Inflammatory macrophage treated with lipopolysaccharide for 1 hour (primary cell): ENCODE results near the gene SMURF2.

Source experiments
- DNase-seq, 2 donors: peaks; one replicate each; pipeline ENCODE4 v3.0.0-alpha.2; 2020 to 2022

Gene SMURF2

GRCh38 chr17:64533784-64534183 is 128.3 kb downstream of the SMURF2 start:
- no peak for DNase-seq

GRCh38 chr17:64532409-64532808 is 129.7 kb downstream of the SMURF2 start:
- no peak for DNase-seq

DNA sequence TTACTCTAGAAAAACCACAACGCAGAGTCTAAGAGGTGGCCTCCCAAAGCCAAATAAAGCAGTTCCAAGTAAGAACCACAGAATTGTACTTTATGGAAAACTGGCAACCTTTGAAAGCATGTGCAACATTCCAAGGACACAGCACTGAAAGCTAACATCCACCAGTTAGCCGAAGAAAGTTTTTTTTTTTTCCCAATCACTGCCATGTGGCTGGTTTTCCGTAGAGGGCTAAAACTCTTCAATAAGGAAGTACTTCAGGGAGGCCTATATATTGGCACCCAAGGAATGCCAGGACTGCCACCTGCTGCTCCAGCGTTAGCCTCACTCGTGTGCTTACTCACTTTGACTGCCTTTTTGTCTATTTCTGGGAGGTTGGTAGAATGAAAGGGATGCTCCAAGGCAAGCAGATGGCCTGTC is 130.1 kb downstream of the SMURF2 start:
- no peak for DNase-seq

- DNase-seq: no peak
Observed at GRCh38 chr17:64529221-64529620, 132.9 kb downstream of the SMURF2 start.

DNA sequence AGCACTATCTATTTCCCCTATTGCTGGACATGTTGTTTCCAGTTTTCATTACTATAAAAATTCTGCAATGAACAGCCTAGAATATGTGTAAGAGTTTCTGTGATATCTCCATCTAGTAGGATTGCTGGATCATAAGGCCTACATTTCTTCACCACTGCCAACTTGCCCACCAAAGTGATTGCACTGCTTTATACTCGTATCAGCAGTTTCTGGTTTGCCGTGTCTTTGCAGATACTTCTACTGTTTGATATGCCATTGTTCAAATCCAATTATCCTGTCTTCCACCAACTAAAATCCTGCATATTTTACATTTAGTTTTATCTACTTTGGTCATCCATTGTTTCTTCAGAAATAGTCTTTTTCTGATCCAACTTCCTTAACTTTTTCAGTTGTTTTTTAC is 134.2 kb downstream of the SMURF2 start:
- no peak for DNase-seq

GRCh38 chr17:64520359-64520758 is 141.7 kb downstream of the SMURF2 start:
- no peak for DNase-seq

DNA sequence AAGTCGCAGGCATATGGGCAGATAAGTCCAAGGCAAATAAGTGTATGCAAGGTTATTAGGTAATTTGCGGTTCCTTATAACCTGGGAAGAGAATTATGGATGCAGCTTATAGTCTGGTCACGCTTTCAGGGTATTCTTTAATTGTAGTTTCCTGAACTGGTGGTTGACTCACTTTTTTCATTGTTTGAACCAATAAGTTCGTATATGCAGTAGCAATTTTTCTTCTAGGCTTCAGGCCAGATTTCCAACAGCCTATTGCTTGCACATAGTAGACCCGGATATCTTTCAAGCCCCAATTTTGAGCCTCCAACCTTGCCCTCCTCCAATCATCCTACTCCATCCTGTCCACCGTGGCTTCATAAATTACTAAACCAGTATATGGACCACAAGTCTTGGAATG is 142.5 kb downstream of the SMURF2 start:
- no peak for DNase-seq

DNA sequence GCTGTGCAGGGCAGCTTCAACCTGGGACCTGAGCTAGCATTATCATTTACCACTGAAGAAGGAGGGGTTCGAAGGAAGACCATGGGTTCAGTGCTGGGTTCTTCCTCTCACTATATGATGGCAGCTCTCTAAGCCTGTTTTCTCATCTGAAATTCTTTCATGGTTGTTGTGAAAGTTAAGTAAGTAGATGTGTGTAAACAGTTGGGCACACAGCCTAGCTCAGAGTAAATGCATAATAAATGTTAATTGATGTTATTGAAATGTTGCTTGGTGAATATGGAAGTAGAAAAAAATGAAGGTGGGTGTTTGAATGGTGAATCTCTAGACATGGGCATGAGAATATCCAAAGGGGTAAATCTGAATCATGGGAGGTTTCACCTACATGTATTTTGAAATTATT is 146.3 kb downstream of the SMURF2 start:
- no peak for DNase-seq

- no peak for DNase-seq
Observed at GRCh38 chr17:64515419-64515818, 146.7 kb downstream of the SMURF2 start.

GRCh38 chr17:64509179-64509578 is 152.9 kb downstream of the SMURF2 start:
- no peak for DNase-seq

GRCh38 chr17:64508683-64509082 is 153.4 kb downstream of the SMURF2 start:
- no peak for DNase-seq

DNA sequence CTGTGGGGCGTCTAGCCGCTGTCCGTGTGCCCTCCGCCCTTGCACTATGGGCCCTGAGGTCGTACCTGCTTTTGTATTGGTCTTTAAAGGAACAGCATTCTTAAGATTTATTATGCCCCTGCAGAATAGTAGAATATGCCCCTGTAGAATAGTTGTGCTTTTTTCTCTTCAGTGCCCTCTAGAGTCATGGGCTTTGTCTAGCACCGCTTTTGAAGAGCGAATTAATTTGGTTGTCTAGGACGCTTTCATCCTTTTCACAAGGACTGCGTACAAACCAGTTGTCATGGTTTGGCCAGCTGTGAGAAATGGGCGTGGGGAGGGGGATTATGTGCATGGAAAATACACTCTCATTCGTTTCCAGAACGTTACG is 154.7 kb downstream of the SMURF2 start:
- DNase-seq: peak in 1 of 2 donors; percentile 56

DNA sequence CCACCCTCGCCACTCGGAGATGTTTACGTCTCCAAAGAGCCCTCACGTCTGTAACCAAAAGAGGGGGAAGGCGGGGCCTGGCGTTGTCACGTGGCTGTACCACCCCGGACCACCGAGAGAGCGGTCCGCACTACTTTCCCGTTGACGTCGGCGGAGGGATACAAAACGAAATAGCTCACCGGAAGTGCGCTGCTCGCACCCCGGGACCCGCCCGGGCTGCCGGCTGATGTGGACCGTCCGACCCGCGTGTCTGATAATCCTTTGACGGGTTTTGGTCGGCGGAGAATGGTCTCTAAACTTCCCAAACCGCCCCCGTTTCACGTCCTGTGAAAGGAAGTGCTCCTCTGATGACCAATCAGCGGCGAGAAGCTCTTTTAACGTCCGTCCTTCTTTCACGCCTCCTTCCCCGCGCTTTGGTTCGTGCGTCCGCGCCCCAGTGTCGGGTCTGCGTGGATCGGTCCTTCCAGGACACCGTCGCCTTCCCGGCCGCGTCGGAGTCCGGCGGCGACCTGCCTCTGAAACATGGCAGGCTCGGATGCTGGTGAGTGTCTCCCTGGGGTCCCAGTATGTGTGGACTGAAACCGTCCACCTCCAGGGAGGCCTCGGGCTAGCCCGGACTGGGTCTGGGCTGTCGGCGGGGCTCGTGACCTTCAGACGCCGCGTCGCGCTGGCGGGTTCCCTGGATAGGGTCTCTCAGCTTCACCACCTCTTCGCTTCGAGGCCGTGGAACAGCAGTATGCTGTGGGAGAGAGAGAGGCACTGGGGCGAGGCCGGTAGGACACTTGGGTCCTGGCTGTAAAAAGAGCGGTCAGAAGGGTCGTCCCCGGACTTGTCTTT is 155.3 kb downstream of the SMURF2 start, which contains the start of gene CEP95:
TSS of gene CEP95 (plus strand) at position 402 of the 837 bp plus-strand sequence. CDS start at position 523, 121 bp downstream.
- peak; percentile 94 to 98 for DNase-seq

- DNase-seq: peak; percentile 96 to 100
Observed at GRCh38 chr17:64506201-64506575, 155.9 kb downstream of the SMURF2 start, which contains the start of gene DDX5. TSS of gene DDX5 (minus strand) at chr17:64506289. CDS start at chr17:64506119, 170 bp downstream.

DNA sequence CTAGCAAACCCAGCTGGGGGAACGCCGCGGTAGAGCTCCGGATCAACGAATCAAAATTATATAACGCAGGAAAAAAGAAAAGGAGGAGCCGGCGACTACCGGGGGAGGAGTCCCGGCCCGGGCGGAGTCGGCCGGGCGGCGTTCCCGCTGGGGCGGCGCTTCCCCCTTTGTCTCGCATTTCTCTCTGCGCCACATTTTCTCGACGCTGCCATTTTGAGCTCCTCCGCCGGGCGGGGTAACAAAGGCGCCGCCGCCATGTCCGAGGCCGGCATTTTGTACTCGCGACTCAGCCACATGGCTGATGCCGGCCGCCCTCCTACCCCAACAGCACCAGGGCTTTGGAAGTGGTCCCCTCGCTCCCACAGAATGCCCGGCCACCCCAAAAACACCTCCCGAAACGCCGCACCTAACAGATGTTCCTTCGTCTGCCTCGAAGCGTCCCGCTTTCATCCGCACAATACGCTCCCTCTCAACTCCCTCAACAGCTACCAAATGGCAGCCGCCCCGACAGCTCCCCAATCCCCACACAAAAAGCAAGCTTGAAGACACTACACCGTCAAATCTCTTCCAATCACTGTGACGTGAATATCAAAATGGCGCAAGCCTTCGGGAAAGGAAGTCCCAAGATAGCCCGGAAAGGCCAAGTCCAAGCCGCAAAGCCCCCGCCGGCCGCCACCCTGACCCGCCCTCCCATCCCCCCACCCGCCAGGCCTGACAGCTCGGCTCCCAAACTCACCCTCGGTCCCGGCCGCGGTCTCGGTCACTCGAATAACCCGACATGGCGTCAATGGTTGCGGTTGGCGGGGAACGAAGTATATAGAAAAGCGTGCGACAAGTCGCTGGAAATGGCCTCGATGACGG is 156.5 kb downstream of the SMURF2 start:
- peak; percentile 84 to 93 for DNase-seq

GRCh38 chr17:64504769-64505339 is 157.3 kb downstream of the SMURF2 start:
- no peak for DNase-seq

- DNase-seq: no peak
Observed at GRCh38 chr17:64503821-64504768, 158.0 kb downstream of the SMURF2 start.

DNA sequence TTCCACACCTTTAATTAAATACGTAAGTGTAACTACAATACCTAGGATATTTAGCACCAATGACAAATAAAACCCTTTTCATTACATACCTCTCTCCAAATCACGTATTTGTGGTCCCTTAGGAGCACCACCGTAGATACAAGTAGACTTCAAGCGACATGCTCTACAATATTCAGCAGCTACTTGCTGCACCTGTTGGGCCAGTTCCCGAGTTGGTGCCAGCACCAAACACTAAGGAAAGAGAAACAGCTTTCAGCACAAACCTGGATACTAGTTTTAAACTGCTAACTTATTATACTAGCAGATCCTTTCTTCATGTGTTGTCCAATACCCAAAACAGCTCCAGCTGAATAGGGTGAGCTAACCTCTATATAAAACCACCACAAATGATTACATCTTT is 158.8 kb downstream of the SMURF2 start:
- DNase-seq: no peak

- DNase-seq: no peak
Observed at GRCh38 chr17:64502809-64503208, 159.3 kb downstream of the SMURF2 start.

GRCh38 chr17:64502021-64502420 is 160.1 kb downstream of the SMURF2 start:
- no peak for DNase-seq

DNA sequence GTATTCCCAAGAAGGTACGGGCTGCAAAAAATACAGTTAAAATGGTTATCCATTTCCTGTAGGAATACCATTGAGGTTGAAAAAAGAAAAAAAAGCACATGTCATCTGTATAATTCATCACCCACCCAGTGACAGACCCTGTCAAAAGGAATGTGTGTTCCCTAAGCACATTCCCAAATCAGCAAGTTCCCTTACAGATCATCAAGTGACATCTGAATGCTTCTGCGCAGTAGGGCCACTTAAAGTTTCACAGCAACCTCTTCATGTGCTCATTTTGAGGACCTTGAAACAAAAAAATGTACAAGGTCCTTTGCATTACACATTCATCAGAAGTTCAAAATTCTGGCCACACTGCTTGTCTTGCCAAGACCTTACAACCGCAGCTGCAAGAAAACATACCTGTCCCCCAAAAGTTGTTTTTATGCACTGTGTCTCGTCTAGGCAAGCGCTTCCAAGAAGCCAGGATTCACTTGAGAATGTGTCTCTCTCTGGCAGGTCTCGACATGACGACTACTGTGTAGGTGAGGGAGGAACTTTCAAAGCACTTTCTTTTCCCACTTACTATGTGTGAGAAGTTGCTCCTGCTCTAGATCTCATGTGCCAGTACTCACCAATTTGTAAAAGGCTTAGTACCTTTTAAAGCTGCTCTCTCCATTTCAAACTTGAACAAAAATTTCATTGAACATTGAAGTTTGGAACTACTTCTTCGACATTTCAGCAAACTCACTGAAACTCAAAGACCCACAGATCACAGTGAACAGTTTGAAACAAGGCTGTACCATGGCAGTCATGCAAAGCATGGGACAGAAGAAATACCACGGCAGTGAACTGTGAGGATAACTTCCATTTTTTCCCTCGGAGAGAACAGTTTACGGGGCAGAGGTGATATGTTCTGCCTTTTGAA is 161.0 kb downstream of the SMURF2 start:
- DNase-seq: no peak
